H1 (cell line): Measurements from ENCODE around the gene BCL3. TPM values are rescaled to one million over a fixed set of nuclear protein-coding genes. Genes with fewer than 3 reads are reported as not detected.

Experiments
- CTCF ChIA-PET: fragments of 300-600 bp; sonication (Branson Sonifier 250); formaldehyde crosslinking; loops from one replicate; lab custom pipeline; 2021; ENCODE audit not compliant: partially characterized antibody; lab: Charles Lee
- POLR2A ChIA-PET: fragments of 300-600 bp; sonication (Branson Sonifier 250); formaldehyde crosslinking; loops from one replicate; lab custom pipeline; 2021; ENCODE audit warnings: inconsistent platforms; ENCODE audit not compliant: partially characterized antibody; lab: Charles Lee
- DNase-seq, 2 experiments: peaks; one replicate each; pipeline versions ENCODE4 v3.0.0 to v3.0.0-alpha.2; 2010 to 2022; ENCODE audit warnings: low spot score in 2 of 2, low read depth in 1 of 2, mixed read lengths in 1 of 2
- FAIRE-seq: peaks from 2 replicates; lab custom pipeline; 2011; peaks lifted over from hg19 to GRCh38; lab: Jason Lieb, UNC
- H2AFZ ChIP-seq: 2 replicates; pipeline ENCODE4 v1.8.1; 2012; ENCODE audit warnings: low read length, inconsistent platforms
- H2AK5ac ChIP-seq: 2 replicates; pipeline ENCODE4 v1.6.1; 2013; ENCODE audit warnings: low read depth, low read length
- H2BK120ac ChIP-seq: replicated peaks from 2 replicates; pipeline ENCODE3; 2013; ENCODE audit warnings: low read depth, low read length, inconsistent platforms
- H2BK12ac ChIP-seq: 2 replicates; pipeline ENCODE4 v1.6.1; 2013; ENCODE audit warnings: low read depth, low read length
- H2BK15ac ChIP-seq: 2 replicates; pipeline ENCODE4 v1.6.1; 2013; ENCODE audit warnings: low read length
- H2BK20ac ChIP-seq: 2 replicates; pipeline ENCODE4 v1.6.1; 2013; ENCODE audit warnings: low read length
- H2BK5ac ChIP-seq: 2 replicates; pipeline ENCODE4 v1.6.1; 2013; ENCODE audit warnings: low read depth, low read length
- H3K14ac ChIP-seq: 2 replicates; pipeline ENCODE4 v1.6.1; 2013; ENCODE audit warnings: inconsistent platforms; ENCODE audit not compliant: insufficient read length
- H3K18ac ChIP-seq: 2 replicates; pipeline ENCODE4 v1.6.1; 2013; ENCODE audit warnings: low read length; ENCODE audit errors: extremely low read depth
- H3K23ac ChIP-seq: 2 replicates; pipeline ENCODE4 v1.6.1; 2013; ENCODE audit warnings: inconsistent platforms; ENCODE audit not compliant: insufficient read length
- H3K23me2 ChIP-seq: 2 replicates; pipeline ENCODE4 v1.6.1; 2013; ENCODE audit warnings: low read depth, low read length
- H3K27ac ChIP-seq: 2 replicates; pipeline ENCODE4 v1.6.1; 2011; ENCODE audit warnings: low read depth, low read length, inconsistent platforms
- H3K27me3 ChIP-seq, 4 experiments: replicated peaks in 1 of 4; 1 replicate in 1 of 4; 2 replicates in 3 of 4; pipeline versions ENCODE4 v1.6.1 to v1.8.1; 2011 to 2013; ENCODE audit warnings: low read length in 3 of 4, mild to moderate bottlenecking in 3 of 4, inconsistent platforms in 2 of 4, mixed read lengths in 2 of 4, moderate library complexity in 1 of 4; ENCODE audit not compliant: control insufficient read depth in 3 of 4, insufficient read depth in 3 of 4; ENCODE audit errors: extremely low read depth in 1 of 4
- H3K36me3 ChIP-seq, 4 experiments: 2 replicates each; pipeline versions ENCODE4 v1.6.1 to v1.8.1; 2011 to 2013; ENCODE audit warnings: mild to moderate bottlenecking in 4 of 4, low read length in 3 of 4, moderate library complexity in 2 of 4, control low read depth in 1 of 4, inconsistent platforms in 1 of 4; ENCODE audit not compliant: insufficient read depth in 4 of 4, control insufficient read depth in 2 of 4
- H3K4ac ChIP-seq: replicated peaks from 2 replicates; pipeline ENCODE3; 2013; ENCODE audit warnings: low read length, low read depth, mixed read lengths, inconsistent platforms; ENCODE audit not compliant: insufficient read length
- H3K4me1 ChIP-seq, 4 experiments: replicated peaks in 1 of 4; 1 replicate in 1 of 4; 2 replicates in 3 of 4; pipeline versions ENCODE4 v1.6.1 to v1.8.1; 2011 to 2013; ENCODE audit warnings: low read length in 3 of 4, inconsistent platforms in 2 of 4, mixed read lengths in 1 of 4; ENCODE audit not compliant: insufficient read depth in 4 of 4, control insufficient read depth in 3 of 4
- H3K4me2 ChIP-seq, 2 experiments: 2 replicates each; pipeline versions ENCODE4 v1.6.1 to v1.8.1; 2011 to 2013; ENCODE audit warnings: low read depth in 2 of 2, low read length in 2 of 2, control low read depth in 1 of 2, inconsistent platforms in 1 of 2, mild to moderate bottlenecking in 1 of 2; ENCODE audit not compliant: insufficient read depth in 1 of 2
- H3K4me3 ChIP-seq, 4 experiments: fragments of 200-600, 300-600 bp in 1 of 4; sonication (generic), shearing (Covaris generic), sonication (Bioruptor Twin) in 1 of 4; 2 replicates each; pipeline versions ENCODE4 v1.5.1 to v1.8.1; 2011 to 2016; ENCODE audit warnings: low read length in 4 of 4, low read depth in 3 of 4, control low read depth in 2 of 4, inconsistent platforms in 2 of 4, mild to moderate bottlenecking in 2 of 4, mixed read lengths in 1 of 4, moderate library complexity in 1 of 4; ENCODE audit not compliant: insufficient read depth in 2 of 4; ENCODE audit errors: extremely low read depth in 1 of 4
- H3K56ac ChIP-seq: replicated peaks from 2 replicates; pipeline ENCODE3; 2013; ENCODE audit warnings: low read depth, mild to moderate bottlenecking, mixed read lengths, low read length, inconsistent platforms; ENCODE audit not compliant: insufficient read length
- H3K79me1 ChIP-seq: 2 replicates; pipeline ENCODE4 v1.6.1; 2013; ENCODE audit warnings: low read depth, low read length, control low read depth
- H3K79me2 ChIP-seq, 2 experiments: 2 replicates each; pipeline versions ENCODE4 v1.6.1 to v1.8.1; 2012 to 2013; ENCODE audit warnings: low read length in 2 of 2, mild to moderate bottlenecking in 2 of 2, inconsistent platforms in 1 of 2; ENCODE audit not compliant: insufficient read depth in 2 of 2, control insufficient read depth in 1 of 2
- H3K9ac ChIP-seq, 4 experiments: replicated peaks in 1 of 4; 1 replicate in 1 of 4; 2 replicates in 3 of 4; pipeline versions ENCODE4 v1.6.1 to v1.8.1; 2011 to 2013; ENCODE audit warnings: low read depth in 3 of 4, low read length in 3 of 4, control low read depth in 2 of 4, mild to moderate bottlenecking in 2 of 4, moderate library complexity in 2 of 4, inconsistent platforms in 1 of 4; ENCODE audit errors: extremely low read depth in 1 of 4
- H3K9me3 ChIP-seq, 2 experiments: 2 replicates each; pipeline versions ENCODE4 v1.6.1 to v1.8.1; 2012 to 2013; ENCODE audit warnings: mild to moderate bottlenecking in 2 of 2, moderate library complexity in 2 of 2, control low read depth in 1 of 2, inconsistent platforms in 1 of 2, low read depth in 1 of 2, low read length in 1 of 2, mixed read lengths in 1 of 2; ENCODE audit not compliant: insufficient read depth in 2 of 2
- H4K20me1 ChIP-seq, 2 experiments: replicated peaks in 1 of 2; 2 replicates each; pipeline versions ENCODE3 to v1.8.1; 2011 to 2013; ENCODE audit warnings: inconsistent platforms in 2 of 2, low read length in 2 of 2, mild to moderate bottlenecking in 1 of 2; ENCODE audit not compliant: insufficient read depth in 2 of 2, control insufficient read depth in 1 of 2
- H4K5ac ChIP-seq: 2 replicates; pipeline ENCODE4 v1.6.1; 2013; ENCODE audit warnings: low read length, low read depth, mixed read lengths, inconsistent platforms; ENCODE audit not compliant: insufficient read length
- H4K8ac ChIP-seq: 2 replicates; pipeline ENCODE4 v1.8.0; 2013; ENCODE audit warnings: mild to moderate bottlenecking, moderate library complexity, low read length, inconsistent platforms; ENCODE audit not compliant: insufficient read depth; ENCODE audit errors: extremely low read depth
- H4K91ac ChIP-seq: replicated peaks from 2 replicates; pipeline ENCODE3; 2013; ENCODE audit warnings: low read length, mixed read lengths, inconsistent platforms; ENCODE audit not compliant: insufficient read length
- WGBS, 2 experiments: shearing (Covaris generic) in 1 of 2; methylation state at CpG; one replicate each; pipeline versions ENCODE4 v1.1.6 to v1.1.7; 2013 to 2015; ENCODE audit warnings: low lambda C conversion rate in 2 of 2, mixed read lengths in 2 of 2, inconsistent platforms in 1 of 2, low coverage in 1 of 2, missing lambda C conversion rate in 1 of 2; ENCODE audit not compliant: insufficient replicate concordance in 2 of 2, insufficient coverage in 1 of 2, insufficient read length in 1 of 2; ENCODE audit errors: extremely low coverage in 1 of 2, missing lambda C conversion rate in 1 of 2; 5-methylcytosine and 5-hydroxymethylcytosine counted together
- polyA plus RNA-seq, 7 experiments: library from polyadenylated mRNA; depleted of rRNA in 3 of 7; stranded (reverse) in 5 of 7; unstranded in 2 of 7; fragments of >200 nt in 5 of 7; fragments of 200-250 nt in 2 of 7; gene quantifications; 1 replicate in 5 of 7; 2 replicates in 1 of 7; 4 replicates in 1 of 7; pipeline versions ENCODE4 v1.2.1 to v1.2.3, GENCODE V29; 2011 to 2013; ENCODE audit warnings: missing spikeins in 2 of 7, mixed read lengths in 2 of 7
- total RNA-seq: library from RNA; stranded (reverse); fragmentation: NEBNext Ultra II Directional; extraction: Animal tissue kit (Norgen Biotek cat#: 25700); gene quantifications from 2 replicates; pipeline ENCODE4 v1.2.1, GENCODE V29; 2021

Gene BCL3
- total and polyA plus RNA-seq, 2 of the 8 experiments (the other 6 are each of a cell fraction or from before 2014, with no cell fraction given) = 0.88 to 2.4 TPM

GRCh38 chr19:44756089-44756562 lies 7.6 kb downstream of the BCL3 start:
- DNase-seq = no peak
- Histone ChIP-seq H4K20me1 (peaks cover 0 to 6% of the 10 kb centered on the region in 2 experiments), H3K27me3 (peaks cover 26 to 57% (median 51%) of the 10 kb centered on the region in 4 experiments), H4K5ac (no peak overlapping the region), H3K79me1 (no peaks in the 10 kb centered on the region), H3K18ac (no peak overlapping the region), H3K4me2 (no peak overlapping the region; a peak in 1 of 4 replicates), H3K4me3 (no peak overlapping the region), H3K9me3 (no peaks in the 10 kb centered on the region), H2AFZ (no peak overlapping the region), H3K23ac (no peak overlapping the region), H4K91ac (no peak overlapping the region), H2BK12ac (no peak overlapping the region), H3K9ac (no peak overlapping the region), H2BK20ac (no peak overlapping the region), H3K79me2 (no peaks in the 10 kb centered on the region), H3K4me1 (peaks cover 16 to 42% (median 17%) of the 10 kb centered on the region in 4 experiments), H3K23me2 (peaks cover 29% of the 10 kb centered on the region), H4K8ac (no peak overlapping the region), H2BK15ac (no peak overlapping the region), H3K27ac (no peak overlapping the region), H2BK5ac (no peak overlapping the region), H3K14ac (no peak overlapping the region), H2AK5ac (no peak overlapping the region), H3K56ac (no peak overlapping the region), H3K4ac (no peak overlapping the region), H2BK120ac (no peak overlapping the region), H3K36me3 (no peaks in the 10 kb centered on the region)
- no peak for FAIRE-seq
- 72% methylated on average over 6 of the region's 7 CpGs; no CpG with 5 or more reads in 1 of the 2 experiments for WGBS, 2 experiments
- ChIA-PET POLR2A (no interaction called here), CTCF (interaction anchor here (1.0 to 4.0 kb wide), 7 partner anchors 11 to 71 kb away, joined by 3 to 32 read pairs (median 5); no protein-coding TSS in a partner anchor)
